GM21619 (cell line): ENCODE measurements around the gene ADM.
"Not testable (repeated sequence)": the region's sequence is repeated elsewhere in the genome, so short reads cannot be mapped to it uniquely, and the experiment has no call there.

Experiments
- ATAC-seq: cut with Tn5 transposase; IDR thresholded peaks from one replicate; pipeline ENCODE4 v1.9.1; 2021; ENCODE audit not compliant: unreplicated experiment

Gene ADM

GRCh38 chr11:10304495-10305261, at the start of gene ADM:
TSS of gene ADM (plus strand) at chr11:10305073. CDS start at chr11:10305701, 628 bp downstream.
- no peak for ATAC-seq

- ATAC-seq = no peak
Observed at GRCh38 chr11:10255388-10256125, 49.3 kb upstream of the ADM start.

- no peak for ATAC-seq
Observed at GRCh38 chr11:10257478-10257877, 47.4 kb upstream of the ADM start.

GRCh38 chr11:10261821-10262220, 43.1 kb upstream of the ADM start:
- no peak for ATAC-seq

GRCh38 chr11:10263929-10264328, 40.9 kb upstream of the ADM start:
- no peak for ATAC-seq

GRCh38 chr11:10264716-10265115, 40.2 kb upstream of the ADM start:
- not testable (repeated sequence) for ATAC-seq

- no peak for ATAC-seq
Observed at GRCh38 chr11:10265936-10266335, 38.9 kb upstream of the ADM start.

GRCh38 chr11:10267821-10268220, 37.1 kb upstream of the ADM start:
- ATAC-seq = no peak

GRCh38 chr11:10268746-10269488, 36.0 kb upstream of the ADM start:
- no peak for ATAC-seq

GRCh38 chr11:10272132-10272531, 32.7 kb upstream of the ADM start:
- ATAC-seq = no peak

GRCh38 chr11:10273738-10274137, 31.1 kb upstream of the ADM start:
- no peak for ATAC-seq

- ATAC-seq = no peak
Observed at GRCh38 chr11:10274726-10275125, 30.1 kb upstream of the ADM start.

- no peak for ATAC-seq
Observed at GRCh38 chr11:10275714-10276113, 29.2 kb upstream of the ADM start.

- ATAC-seq = no peak
Observed at GRCh38 chr11:10282117-10282516, 22.8 kb upstream of the ADM start.

- ATAC-seq = no peak
Observed at GRCh38 chr11:10283991-10284390, 20.9 kb upstream of the ADM start.

GRCh38 chr11:10285148-10285802, 19.6 kb upstream of the ADM start:
- ATAC-seq = no peak

- ATAC-seq = no peak
Observed at GRCh38 chr11:10287140-10287539, 17.7 kb upstream of the ADM start.

- no peak for ATAC-seq
Observed at GRCh38 chr11:10287766-10288715, 16.8 kb upstream of the ADM start.

- ATAC-seq = no peak
Observed at GRCh38 chr11:10288881-10289764, 15.8 kb upstream of the ADM start.
